ENCODE results near the gene NIFK.

NIFK gene

DNA sequence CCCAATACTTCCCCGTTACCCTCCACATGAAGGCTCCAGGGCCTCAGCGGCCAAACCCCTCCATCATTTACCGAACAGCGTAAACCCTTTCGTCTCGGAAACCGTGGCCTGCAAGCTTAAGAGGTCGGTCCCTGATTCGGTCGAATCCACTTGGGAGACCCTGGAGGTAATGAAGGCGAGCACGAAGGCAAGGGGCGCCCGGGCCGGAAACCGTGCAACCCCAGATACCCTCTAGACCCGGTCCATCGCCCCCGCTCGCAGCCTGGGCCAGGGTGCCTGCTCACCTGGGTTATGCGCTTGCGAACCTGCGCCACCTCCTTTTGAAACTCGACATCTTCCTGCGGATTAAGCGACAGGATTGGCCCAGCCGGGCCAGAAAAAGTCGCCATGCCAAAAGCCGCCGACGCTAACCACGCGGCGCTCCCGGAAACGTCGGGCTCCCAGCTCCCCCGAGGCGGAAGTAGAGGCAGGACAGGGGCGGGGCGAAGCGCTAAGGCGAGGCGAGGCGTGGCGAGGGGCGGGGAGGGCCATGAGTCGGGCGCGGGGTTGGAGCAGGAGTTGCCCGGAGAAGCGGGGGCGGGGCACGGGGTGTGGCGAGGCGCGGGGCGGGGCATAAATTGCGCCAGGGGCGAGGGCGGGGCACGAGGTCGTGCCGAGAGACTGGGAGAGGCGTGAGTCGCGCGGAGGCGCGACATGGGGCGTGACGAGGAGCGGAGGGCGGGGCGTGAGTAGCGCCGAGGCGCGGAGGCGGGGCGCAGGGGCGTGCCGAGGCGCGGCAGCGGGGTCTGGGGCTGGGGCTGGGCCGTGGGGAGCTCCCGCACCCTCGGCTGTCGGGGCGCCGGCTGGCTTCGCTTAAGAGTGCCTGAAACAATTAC lies at the start of gene NIFK:
Gene NIFK (minus strand): TSS at position 414 of the 875 bp plus-strand sequence. CDS start 25 bp downstream, at position 389.
- in situ Hi-C loops (cut with HindIII; ENCODE audit: low sequenced_read_pairs) = no loop called here
- H3K4me3 ChIP-seq (ENCODE audit: low read depth, low read length) = peak within 1 kb of the TSS; percentile 99
- DNase-seq (ENCODE audit: low read depth) = peak; percentile 90
- TF ChIP-seq, protein P1, sequence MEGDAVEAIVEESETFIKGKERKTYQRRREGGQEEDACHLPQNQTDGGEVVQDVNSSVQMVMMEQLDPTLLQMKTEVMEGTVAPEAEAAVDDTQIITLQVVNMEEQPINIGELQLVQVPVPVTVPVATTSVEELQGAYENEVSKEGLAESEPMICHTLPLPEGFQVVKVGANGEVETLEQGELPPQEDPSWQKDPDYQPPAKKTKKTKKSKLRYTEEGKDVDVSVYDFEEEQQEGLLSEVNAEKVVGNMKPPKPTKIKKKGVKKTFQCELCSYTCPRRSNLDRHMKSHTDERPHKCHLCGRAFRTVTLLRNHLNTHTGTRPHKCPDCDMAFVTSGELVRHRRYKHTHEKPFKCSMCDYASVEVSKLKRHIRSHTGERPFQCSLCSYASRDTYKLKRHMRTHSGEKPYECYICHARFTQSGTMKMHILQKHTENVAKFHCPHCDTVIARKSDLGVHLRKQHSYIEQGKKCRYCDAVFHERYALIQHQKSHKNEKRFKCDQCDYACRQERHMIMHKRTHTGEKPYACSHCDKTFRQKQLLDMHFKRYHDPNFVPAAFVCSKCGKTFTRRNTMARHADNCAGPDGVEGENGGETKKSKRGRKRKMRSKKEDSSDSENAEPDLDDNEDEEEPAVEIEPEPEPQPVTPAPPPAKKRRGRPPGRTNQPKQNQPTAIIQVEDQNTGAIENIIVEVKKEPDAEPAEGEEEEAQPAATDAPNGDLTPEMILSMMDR (IDR thresholded peaks at IDR 0.05; ENCODE audit: low read depth, low read length, missing control alignments) = no peak

- in situ Hi-C loops (cut with HindIII; ENCODE audit: low sequenced_read_pairs) = no loop called here
- TF ChIP-seq, protein P1 (IDR thresholded peaks at IDR 0.05; ENCODE audit: low read depth, low read length, missing control alignments) = no peak
- DNase-seq (ENCODE audit: low read depth) = no peak
- H3K4me3 ChIP-seq (ENCODE audit: low read depth, low read length) = no peak overlapping the region
Observed at GRCh38 chr2:121783180-121783579, 46.5 kb upstream of the NIFK start.

- no peak for DNase-seq (ENCODE audit: low read depth)
- in situ Hi-C loops (cut with HindIII; ENCODE audit: low sequenced_read_pairs) = no loop called here
- TF ChIP-seq, protein P1 (IDR thresholded peaks at IDR 0.05; ENCODE audit: low read depth, low read length, missing control alignments) = no peak
- H3K4me3 ChIP-seq (ENCODE audit: low read depth, low read length) = no peak overlapping the region
Observed at GRCh38 chr2:121778741-121779487, 42.2 kb upstream of the NIFK start.

DNA sequence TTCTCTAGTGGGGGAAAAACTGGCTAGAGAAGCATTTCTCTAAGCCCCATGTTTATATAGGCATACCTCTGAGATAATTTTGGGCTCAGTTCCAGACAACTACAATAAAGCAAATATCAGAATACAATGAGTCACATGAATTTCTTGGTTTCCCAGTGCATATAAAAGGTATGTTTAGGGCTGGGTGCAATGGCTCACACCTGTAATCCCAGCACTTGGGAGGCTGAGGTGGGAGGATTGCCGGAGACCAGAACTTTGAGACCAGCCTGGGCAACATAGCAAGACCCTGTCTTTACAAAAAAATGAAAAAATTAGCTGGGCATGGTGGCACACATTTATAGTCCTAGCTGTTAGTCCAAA lies 41.0 kb upstream of the NIFK start:
- TF ChIP-seq, protein P1 (IDR thresholded peaks at IDR 0.05; ENCODE audit: low read depth, low read length, missing control alignments) = no peak
- peak; percentile 40 for DNase-seq (ENCODE audit: low read depth)
- in situ Hi-C loops (cut with HindIII; ENCODE audit: low sequenced_read_pairs) = no loop called here
- no peak overlapping the region for H3K4me3 ChIP-seq (ENCODE audit: low read depth, low read length)

DNA sequence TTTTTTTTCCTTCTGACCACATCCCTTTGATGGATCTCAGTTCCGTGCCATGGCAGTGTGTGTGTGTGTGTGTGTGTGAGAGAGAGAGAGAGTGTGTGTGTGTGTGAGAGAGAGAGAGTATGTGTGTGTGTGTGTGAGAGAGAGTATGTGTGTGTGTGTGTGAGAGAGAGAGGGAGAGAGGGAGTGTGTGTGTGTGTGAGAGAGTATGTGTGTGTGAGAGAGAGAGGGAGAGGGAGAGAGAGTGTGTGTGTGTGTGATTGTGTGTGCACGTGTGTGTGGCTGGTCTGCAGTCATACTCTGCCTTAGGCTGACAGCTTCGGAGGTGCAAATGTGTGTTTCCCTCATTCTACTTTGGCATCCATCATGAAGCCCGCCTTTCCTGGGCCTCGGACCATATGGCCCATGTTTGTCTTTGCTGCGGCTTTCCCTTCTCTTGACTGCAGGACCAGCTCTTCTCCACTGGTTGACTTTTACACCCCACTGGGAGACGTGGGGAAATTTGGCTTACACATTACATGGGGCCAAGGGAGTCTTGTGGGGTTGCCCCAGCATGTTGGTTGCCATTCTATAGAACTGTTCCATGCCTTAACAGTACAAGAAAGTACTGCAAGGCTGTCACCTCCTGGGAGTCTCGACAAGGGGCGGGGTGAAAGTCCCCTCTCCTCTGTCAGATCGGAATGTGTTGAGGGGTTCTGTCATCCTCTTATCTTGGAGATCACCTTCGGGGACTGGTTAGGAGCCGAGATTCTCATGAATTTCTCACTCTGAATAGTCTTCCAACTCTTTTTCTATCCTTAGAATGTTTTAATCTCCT lies 40.4 kb upstream of the NIFK start:
- no peak for DNase-seq (ENCODE audit: low read depth)
- TF ChIP-seq, protein P1 (IDR thresholded peaks at IDR 0.05; ENCODE audit: low read depth, low read length, missing control alignments) = no peak
- in situ Hi-C loops (cut with HindIII; ENCODE audit: low sequenced_read_pairs) = no loop called here

DNA sequence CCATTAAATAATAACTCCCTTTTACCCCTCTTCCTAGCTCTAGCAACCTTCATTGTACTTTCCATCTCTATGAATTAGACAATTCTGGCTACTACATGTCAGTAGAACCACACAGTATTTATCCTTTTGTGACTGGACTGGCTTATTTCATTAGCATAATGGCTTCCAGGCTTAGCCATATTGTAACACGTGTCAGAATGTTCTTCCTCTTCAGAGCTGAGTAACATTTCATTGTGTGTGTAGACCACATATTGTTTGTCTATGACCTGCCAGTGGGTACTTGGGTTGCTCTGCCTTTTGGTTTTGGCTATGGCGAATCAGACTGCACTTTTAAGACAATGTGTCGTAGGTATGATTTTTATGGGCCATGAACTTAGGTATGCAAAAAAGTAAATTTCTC lies 39.7 kb upstream of the NIFK start:
- TF ChIP-seq, protein P1 (IDR thresholded peaks at IDR 0.05; ENCODE audit: low read depth, low read length, missing control alignments) = no peak
- in situ Hi-C loops (cut with HindIII; ENCODE audit: low sequenced_read_pairs) = no loop called here
- no peak overlapping the region for H3K4me3 ChIP-seq (ENCODE audit: low read depth, low read length)
- no peak for DNase-seq (ENCODE audit: low read depth)

More for the DNA sequence above, 40.4 kb upstream of the NIFK start:
- H3K4me3 ChIP-seq (ENCODE audit: low read depth, low read length) = no peak overlapping the region
